ENCODE data around the gene HYLS1. TPM values are rescaled to one million over a fixed set of nuclear protein-coding genes. Genes with fewer than 3 reads are reported as not detected.

HYLS1 gene
- total RNA-seq, 1 experiment from 2014 or later: 8.6 TPM

DNA sequence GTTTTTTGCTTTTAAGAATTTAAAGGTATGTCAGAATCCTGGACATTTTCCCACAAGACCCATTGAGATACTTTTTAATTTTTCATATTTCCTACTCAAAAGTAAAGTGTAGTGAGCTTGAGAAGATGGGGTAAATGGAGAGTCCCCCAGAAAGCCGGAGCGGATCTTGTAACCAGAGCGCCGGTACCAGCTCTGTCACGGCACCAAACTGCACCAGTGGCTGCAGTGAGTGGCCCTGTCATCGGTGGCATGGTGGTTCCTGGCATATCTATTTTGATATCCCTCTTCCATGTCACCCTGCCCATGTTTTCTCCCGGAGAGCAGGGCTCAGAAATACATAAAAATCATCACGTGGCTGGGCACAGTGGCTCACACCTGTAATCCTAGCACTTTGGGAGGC, 36.2 kb downstream of the HYLS1 start:
- H2BK120ac ChIP-seq (ENCODE audit: low read depth, low read length, poor library complexity, severe bottlenecking): no peak overlapping the region
- H3K4ac ChIP-seq (ENCODE audit: low read depth, low read length): no peak overlapping the region
- H2BK20ac ChIP-seq (ENCODE audit: low read depth, low read length, poor library complexity, severe bottlenecking): no peak overlapping the region
- no peak overlapping the region for H2BK15ac ChIP-seq (ENCODE audit: low read depth, low read length)
- TF ChIP-seq, protein P1, sequence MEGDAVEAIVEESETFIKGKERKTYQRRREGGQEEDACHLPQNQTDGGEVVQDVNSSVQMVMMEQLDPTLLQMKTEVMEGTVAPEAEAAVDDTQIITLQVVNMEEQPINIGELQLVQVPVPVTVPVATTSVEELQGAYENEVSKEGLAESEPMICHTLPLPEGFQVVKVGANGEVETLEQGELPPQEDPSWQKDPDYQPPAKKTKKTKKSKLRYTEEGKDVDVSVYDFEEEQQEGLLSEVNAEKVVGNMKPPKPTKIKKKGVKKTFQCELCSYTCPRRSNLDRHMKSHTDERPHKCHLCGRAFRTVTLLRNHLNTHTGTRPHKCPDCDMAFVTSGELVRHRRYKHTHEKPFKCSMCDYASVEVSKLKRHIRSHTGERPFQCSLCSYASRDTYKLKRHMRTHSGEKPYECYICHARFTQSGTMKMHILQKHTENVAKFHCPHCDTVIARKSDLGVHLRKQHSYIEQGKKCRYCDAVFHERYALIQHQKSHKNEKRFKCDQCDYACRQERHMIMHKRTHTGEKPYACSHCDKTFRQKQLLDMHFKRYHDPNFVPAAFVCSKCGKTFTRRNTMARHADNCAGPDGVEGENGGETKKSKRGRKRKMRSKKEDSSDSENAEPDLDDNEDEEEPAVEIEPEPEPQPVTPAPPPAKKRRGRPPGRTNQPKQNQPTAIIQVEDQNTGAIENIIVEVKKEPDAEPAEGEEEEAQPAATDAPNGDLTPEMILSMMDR (conservative IDR thresholded peaks at IDR 0.05): no peak
- Mint-ChIP-seq H3K9me3 (no peaks in the 10 kb centered on the region; a peak in 1 of 5 replicates), H3K4me1 (peaks cover 14% of the 10 kb centered on the region in 2 experiments), H3K36me3 (ENCODE audit: insufficient read depth in 1 of 3, low read depth in 3 of 3) (no peaks in the 10 kb centered on the region), H3K27ac (no peak overlapping the region), H3K4me3 (no peak overlapping the region), H3K27me3 (ENCODE audit: low read depth) (peaks cover 3% of the 10 kb centered on the region; the same call in 1 of the 2 replicates)
- no peak overlapping the region for H3K18ac ChIP-seq (ENCODE audit: insufficient read length, low read depth, low read length)
- no peak overlapping the region for H3K27ac ChIP-seq (ENCODE audit: insufficient read length, low read depth, low read length)
- no peak for DNase-seq
- H4K8ac ChIP-seq (replicated peaks; ENCODE audit: insufficient read length, low read depth, low read length): no peak overlapping the region
- no peak overlapping the region for H3T11ph ChIP-seq (ENCODE audit: low read length)
- no peak overlapping the region for H3K14ac ChIP-seq (ENCODE audit: insufficient read depth, low read length)
- H2BK5ac ChIP-seq (ENCODE audit: insufficient read length, low read length): no peak overlapping the region
- H3K23ac ChIP-seq (ENCODE audit: insufficient read length, low read depth, low read length): no peak overlapping the region
- no peaks in the 10 kb centered on the region for H3K9me3 ChIP-seq (ENCODE audit: control insufficient read depth, low read depth, low read length)
- H4K91ac ChIP-seq (ENCODE audit: insufficient read length, low read depth, low read length): no peak overlapping the region
- no peaks in the 10 kb centered on the region for H4K20me1 ChIP-seq (ENCODE audit: control insufficient read depth, insufficient read depth, insufficient read length)
- H3K79me1 ChIP-seq (ENCODE audit: insufficient read depth, low read depth, low read length, poor library complexity, severe bottlenecking): no peaks in the 10 kb centered on the region
- H3K9ac ChIP-seq (ENCODE audit: extremely low read depth, insufficient read length, low read length): no peak overlapping the region
- H3K56ac ChIP-seq (ENCODE audit: insufficient read length, low read depth, low read length): no peak overlapping the region
- no CpG with 5 or more reads among the region's 8 CpGs for WGBS (ENCODE audit: extremely low coverage, insufficient read length, low lambda C conversion rate)
- H3K4me2 ChIP-seq (ENCODE audit: insufficient read depth, insufficient read length, low read length): no peak overlapping the region
- H3K79me2 ChIP-seq (ENCODE audit: insufficient read depth, low read length): no peaks in the 10 kb centered on the region
- H3K4me1 ChIP-seq (ENCODE audit: insufficient read depth, low read length): no peaks in the 10 kb centered on the region
- no peak overlapping the region for H2BK12ac ChIP-seq (ENCODE audit: insufficient read length, low read depth, low read length)
- no peak overlapping the region for H2AFZ ChIP-seq (ENCODE audit: low read length)
- H3K23me2 ChIP-seq (ENCODE audit: insufficient read length, low read depth, low read length, poor library complexity, severe bottlenecking): no peaks in the 10 kb centered on the region
- no peaks in the 10 kb centered on the region for H3K27me3 ChIP-seq (ENCODE audit: insufficient read depth, low read length)
- H4K5ac ChIP-seq (ENCODE audit: insufficient read length, low read depth, low read length): no peak overlapping the region
- no peak overlapping the region for H2AK5ac ChIP-seq (ENCODE audit: insufficient read length, low read length)

All from H9 (cell line).